Nephron progenitor cell (in vitro differentiated cells): ENCODE data around the gene MYO9A.

Experiments
- DNase-seq: peaks from one replicate; pipeline ENCODE4 v3.0.0; 2021
- H3K27ac Mint-ChIP-seq: 2 replicates; pipeline ENCODE4 v1.8.0; 2021; ENCODE audit warnings: mild to moderate bottlenecking, moderate library complexity, mixed read lengths
- H3K27me3 Mint-ChIP-seq: 2 replicates; pipeline ENCODE4 v1.8.0; 2021; ENCODE audit warnings: mild to moderate bottlenecking, low read depth, mixed read lengths; ENCODE audit not compliant: poor library complexity
- H3K36me3 Mint-ChIP-seq: 2 replicates; pipeline ENCODE4 v1.8.0; 2021; ENCODE audit warnings: low read depth, mixed read lengths
- H3K4me1 Mint-ChIP-seq: 2 replicates; pipeline ENCODE4 v1.8.0; 2021; ENCODE audit warnings: mixed read lengths
- H3K4me3 Mint-ChIP-seq: 2 replicates; pipeline ENCODE4 v1.8.0; 2021; ENCODE audit warnings: mild to moderate bottlenecking, moderate library complexity, mixed read lengths
- H3K9me3 Mint-ChIP-seq: 2 replicates; pipeline ENCODE4 v1.8.0; 2021; ENCODE audit warnings: mild to moderate bottlenecking, moderate library complexity, mixed read lengths
- TF ChIP-seq, protein P1 (sequence below): fragments of 200-600 bp; sonication (generic); IDR thresholded peaks from 2 replicates; pipeline ENCODE4 v1.5.0; 2021; ENCODE audit warnings: antibody characterized with exemption

The MYO9A gene

GRCh38 chr15:71804695-71805470 lies 313.1 kb downstream of the MYO9A start:
- H3K27ac Mint-ChIP-seq: no peak overlapping the region
- no peak for DNase-seq
- no peak overlapping the region for H3K4me3 Mint-ChIP-seq
- peaks cover 4% of the 10 kb centered on the region for H3K9me3 Mint-ChIP-seq
- TF ChIP-seq, protein P1, sequence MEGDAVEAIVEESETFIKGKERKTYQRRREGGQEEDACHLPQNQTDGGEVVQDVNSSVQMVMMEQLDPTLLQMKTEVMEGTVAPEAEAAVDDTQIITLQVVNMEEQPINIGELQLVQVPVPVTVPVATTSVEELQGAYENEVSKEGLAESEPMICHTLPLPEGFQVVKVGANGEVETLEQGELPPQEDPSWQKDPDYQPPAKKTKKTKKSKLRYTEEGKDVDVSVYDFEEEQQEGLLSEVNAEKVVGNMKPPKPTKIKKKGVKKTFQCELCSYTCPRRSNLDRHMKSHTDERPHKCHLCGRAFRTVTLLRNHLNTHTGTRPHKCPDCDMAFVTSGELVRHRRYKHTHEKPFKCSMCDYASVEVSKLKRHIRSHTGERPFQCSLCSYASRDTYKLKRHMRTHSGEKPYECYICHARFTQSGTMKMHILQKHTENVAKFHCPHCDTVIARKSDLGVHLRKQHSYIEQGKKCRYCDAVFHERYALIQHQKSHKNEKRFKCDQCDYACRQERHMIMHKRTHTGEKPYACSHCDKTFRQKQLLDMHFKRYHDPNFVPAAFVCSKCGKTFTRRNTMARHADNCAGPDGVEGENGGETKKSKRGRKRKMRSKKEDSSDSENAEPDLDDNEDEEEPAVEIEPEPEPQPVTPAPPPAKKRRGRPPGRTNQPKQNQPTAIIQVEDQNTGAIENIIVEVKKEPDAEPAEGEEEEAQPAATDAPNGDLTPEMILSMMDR: no peak
- peaks cover 5% of the 10 kb centered on the region for H3K36me3 Mint-ChIP-seq
- H3K27me3 Mint-ChIP-seq: peaks cover 14% of the 10 kb centered on the region
- H3K4me1 Mint-ChIP-seq: peaks cover 56% of the 10 kb centered on the region

- Mint-ChIP-seq H3K4me1 (peaks cover 56% of the 10 kb centered on the region), H3K36me3 (peaks cover 5% of the 10 kb centered on the region), H3K27ac (no peak overlapping the region), H3K27me3 (peaks cover 14% of the 10 kb centered on the region), H3K9me3 (peaks cover 6% of the 10 kb centered on the region), H3K4me3 (no peak overlapping the region)
- TF ChIP-seq, protein P1: no peak
- no peak for DNase-seq
Observed at GRCh38 chr15:71804226-71804625, 313.7 kb downstream of the MYO9A start.

- Mint-ChIP-seq H3K27me3 (peaks cover 11% of the 10 kb centered on the region), H3K4me3 (no peak overlapping the region), H3K27ac (no peak overlapping the region), H3K9me3 (peaks cover 15% of the 10 kb centered on the region), H3K36me3 (peaks cover 9% of the 10 kb centered on the region), H3K4me1 (peaks cover 47% of the 10 kb centered on the region)
- TF ChIP-seq, protein P1: peak; percentile 35
- DNase-seq: no peak
Observed at GRCh38 chr15:71802770-71803169, 315.2 kb downstream of the MYO9A start.

DNA sequence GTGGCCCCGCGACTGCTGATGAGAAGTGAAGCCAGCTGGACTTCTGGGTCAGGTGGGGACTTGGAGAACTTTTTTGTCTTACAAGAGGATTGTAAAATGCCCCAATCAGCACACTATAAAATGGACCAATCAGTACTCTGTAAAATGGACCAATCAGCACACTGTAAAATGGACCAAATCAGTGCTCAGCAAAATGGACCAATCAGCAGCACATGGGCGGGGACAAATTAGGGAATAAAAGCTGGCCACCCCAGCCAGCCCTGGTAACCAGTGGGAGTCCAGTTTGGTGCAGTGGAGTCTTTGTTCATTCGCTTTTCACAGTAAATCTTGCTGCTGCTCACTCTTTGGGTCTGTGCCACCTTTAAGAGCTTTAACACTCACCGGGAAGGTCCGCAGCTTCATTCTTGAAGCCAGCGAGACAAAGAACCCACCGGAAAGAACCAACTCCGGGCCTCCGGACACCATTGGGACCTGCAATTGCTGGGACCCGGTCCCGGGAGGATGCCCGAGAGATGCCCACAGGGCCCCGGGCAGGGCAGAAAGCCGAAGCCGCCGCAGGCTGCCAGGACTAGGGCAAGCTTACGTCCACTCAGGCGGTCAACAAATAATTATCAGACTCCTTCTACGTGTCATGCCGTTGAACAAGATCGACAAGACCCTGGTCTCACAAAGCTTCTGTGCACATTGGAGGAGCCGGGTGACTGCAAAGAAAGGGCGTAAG lies 315.9 kb downstream of the MYO9A start:
- Mint-ChIP-seq H3K27ac (no peak overlapping the region), H3K4me1 (peaks cover 40% of the 10 kb centered on the region), H3K36me3 (peaks cover 9% of the 10 kb centered on the region), H3K27me3 (peaks cover 7% of the 10 kb centered on the region), H3K9me3 (peaks cover 16% of the 10 kb centered on the region), H3K4me3 (no peak overlapping the region)
- no peak for DNase-seq
- TF ChIP-seq, protein P1: no peak

DNA sequence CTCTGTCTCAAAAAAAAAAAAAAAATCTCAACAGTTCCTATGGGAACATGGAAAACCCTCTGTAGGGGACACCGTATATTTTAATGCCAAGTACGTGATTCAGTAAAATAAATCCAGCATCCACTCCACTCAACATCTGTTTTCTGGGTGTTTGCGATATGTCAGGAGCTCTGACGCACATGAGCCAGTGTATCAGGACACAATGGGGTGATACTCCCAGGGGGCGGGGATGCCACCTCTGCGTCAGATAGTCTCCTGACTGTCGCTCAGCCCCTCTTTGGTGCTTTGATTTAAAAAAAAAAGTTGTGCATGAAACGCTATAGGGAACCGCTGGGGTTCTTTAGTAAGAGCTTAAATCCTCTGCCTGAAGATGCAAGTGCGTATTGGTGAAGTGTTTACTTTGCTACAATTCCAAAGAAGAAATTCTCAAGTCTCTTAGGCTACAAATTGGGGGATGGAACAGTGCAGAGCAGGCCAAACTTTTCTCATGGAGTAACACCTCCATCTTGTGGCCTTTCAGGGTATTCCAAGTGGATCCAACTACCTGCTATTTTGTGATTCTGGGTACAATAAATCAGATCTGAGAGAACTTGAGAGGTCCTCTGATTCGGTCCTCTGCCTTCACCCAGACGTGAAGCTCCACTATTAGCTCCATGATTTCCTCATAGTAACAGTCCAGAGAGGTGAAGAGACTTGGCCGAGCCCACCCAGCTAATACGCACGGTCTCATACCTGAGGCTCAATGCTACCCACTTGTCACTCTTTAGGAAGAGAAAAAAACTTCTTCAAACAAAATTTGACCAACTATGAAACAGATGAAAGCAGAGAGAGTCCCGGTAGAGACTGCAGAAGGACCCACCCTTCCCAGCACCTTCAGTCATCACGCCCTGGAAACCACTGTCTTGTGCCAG lies 316.9 kb downstream of the MYO9A start:
- TF ChIP-seq, protein P1: peak; percentile 90
- H3K27me3 Mint-ChIP-seq: peaks cover 5% of the 10 kb centered on the region
- H3K4me3 Mint-ChIP-seq: no peak overlapping the region
- H3K27ac Mint-ChIP-seq: no peak overlapping the region
- DNase-seq: peak; percentile 63
- H3K4me1 Mint-ChIP-seq: peaks cover 30% of the 10 kb centered on the region
- H3K9me3 Mint-ChIP-seq: peaks cover 16% of the 10 kb centered on the region
- peaks cover 9% of the 10 kb centered on the region for H3K36me3 Mint-ChIP-seq
